ENCODE data around the gene TRIM49C.
"Not testable (repeated sequence)": the region's sequence is repeated elsewhere in the genome, so short reads cannot be mapped to it uniquely, and the experiment has no call there.

TRIM49C gene

GRCh38 chr11:90030806-90031205 lies at the start of gene TRIM49C:
TSS of gene TRIM49C (plus strand) at chr11:90031106. CDS start at chr11:90035212, 4,106 bp downstream.
- not testable (repeated sequence) for DNase-seq (ENCODE audit: low read depth, low spot score)

GRCh38 chr11:90024184-90024583 lies 6.7 kb upstream of the TRIM49C start:
- DNase-seq (ENCODE audit: low read depth, low spot score), result not testable (repeated sequence)

GRCh38 chr11:90051591-90052209 lies 20.8 kb downstream of the TRIM49C start:
- not testable (repeated sequence) for DNase-seq (ENCODE audit: low read depth, low spot score)

- not testable (repeated sequence) for DNase-seq (ENCODE audit: low read depth, low spot score)
Observed at GRCh38 chr11:90052311-90052710, 21.4 kb downstream of the TRIM49C start.

- DNase-seq (ENCODE audit: low read depth, low spot score), result not testable (repeated sequence)
Observed at GRCh38 chr11:90053545-90053944, 22.6 kb downstream of the TRIM49C start.

- not testable (repeated sequence) for DNase-seq (ENCODE audit: low read depth, low spot score)
Observed at GRCh38 chr11:90085650-90086049, 54.7 kb downstream of the TRIM49C start, which contains the start of gene UBTFL1. TSS of gene UBTFL1 (plus strand) at chr11:90085950. CDS start at chr11:90085950, 0 bp downstream.

- DNase-seq (ENCODE audit: low read depth, low spot score), result not testable (repeated sequence)
Observed at GRCh38 chr11:90088731-90089130, 57.8 kb downstream of the TRIM49C start.

Measured in iPS DF 19.7 (cell line).